K562 (cell line): ENCODE results near the gene ARMH1. TPM values are rescaled to one million over a fixed set of nuclear protein-coding genes. Genes with fewer than 3 reads are reported as not detected.
A peak's percentile ranks its signal among the peaks of the same experiment; 100 is the strongest.

Source experiments
- ADNP ChIP-seq: fragments of 200-800 bp; sonication (Bioruptor generic); IDR thresholded peaks from 2 replicates; pipeline ENCODE4 v1.6.1; 2016; ENCODE audit warnings: missing genetic modification characterization, missing compliant biosample characterization
- DMBX1 ChIP-seq: fragments of 250-450 bp; sonication (Bioruptor Pico); IDR thresholded peaks from 2 replicates; pipeline ENCODE4 v1.8.0; 2022; ENCODE audit warnings: inconsistent platforms, mild to moderate bottlenecking, moderate library complexity, borderline replicate concordance
- E2F5 ChIP-seq: sonication (generic); formaldehyde crosslinking; IDR thresholded peaks from 2 replicates; pipeline ENCODE4 v1.8.0; 2022; ENCODE audit warnings: mild to moderate bottlenecking, missing genetic modification reagents
- HCFC1 ChIP-seq: IDR thresholded peaks from 2 replicates; pipeline ENCODE4 v1.6.1; 2012; ENCODE audit warnings: low read depth, low read length, improper control_type of control experiment
- HDAC1 ChIP-seq, 2 experiments: fragments of 450-650 bp; IDR thresholded peaks; 2 replicates each; pipeline ENCODE4 v1.6.1; 2016 to 2017; ENCODE audit warnings: inconsistent platforms in 1 of 2, mild to moderate bottlenecking in 1 of 2, moderate library complexity in 1 of 2
- LEF1 ChIP-seq: fragments of 450-650 bp; IDR thresholded peaks from 2 replicates; pipeline ENCODE4 v1.6.1; 2016; ENCODE audit warnings: mild to moderate bottlenecking
- MYC ChIP-seq, 2 experiments: fragments of 250-450 bp in 1 of 2; sonication (Bioruptor Pico) in 1 of 2; IDR thresholded peaks; 2 replicates each; pipeline versions ENCODE4 v1.5.1 to v1.6.1; 2012 to 2021; ENCODE audit warnings: low read depth in 2 of 2, borderline replicate concordance in 1 of 2, improper control_type of control experiment in 1 of 2, low read length in 1 of 2, mild to moderate bottlenecking in 1 of 2, moderate library complexity in 1 of 2
- RBM25 ChIP-seq: fragments of 200-400 bp; formaldehyde crosslinking; IDR thresholded peaks from 2 replicates; pipeline ENCODE4 v1.6.1; 2018; ENCODE audit warnings: low read length, low read depth, moderate library complexity; ENCODE audit not compliant: severe bottlenecking
- SAP30 ChIP-seq: fragments of 200-600 bp; sonication (generic); IDR thresholded peaks from 2 replicates; pipeline ENCODE4 v1.6.1; 2012; ENCODE audit warnings: borderline replicate concordance, low read depth, mild to moderate bottlenecking, moderate library complexity, low read length, control low read depth, inconsistent platforms; ENCODE audit not compliant: insufficient read depth, poor library complexity, severe bottlenecking
- TOE1 ChIP-seq, 2 experiments: fragments of 450-650 bp in 1 of 2; sonication (generic) in 1 of 2; formaldehyde crosslinking in 1 of 2; IDR thresholded peaks; 2 replicates each; pipeline versions ENCODE4 v1.7.1 to v1.8.0; 2016 to 2022; ENCODE audit warnings: borderline replicate concordance in 2 of 2, mild to moderate bottlenecking in 2 of 2, antibody characterized with exemption in 1 of 2, inconsistent platforms in 1 of 2, low read depth in 1 of 2, missing genetic modification reagents in 1 of 2, moderate library complexity in 1 of 2
- YBX1 ChIP-seq: fragments of 450-650 bp; IDR thresholded peaks from 2 replicates; pipeline ENCODE4 v1.7.1; 2016; ENCODE audit warnings: mild to moderate bottlenecking
- ZNF124 ChIP-seq: sonication (generic); formaldehyde crosslinking; IDR thresholded peaks from 2 replicates; pipeline ENCODE4 v1.8.1; 2022; ENCODE audit warnings: missing genetic modification reagents
- ZNF175 ChIP-seq: fragments of 200-800 bp; sonication (Bioruptor generic); IDR thresholded peaks from 2 replicates; pipeline ENCODE4 v1.6.1; 2016; ENCODE audit warnings: low read depth, mild to moderate bottlenecking, missing genetic modification characterization, missing compliant biosample characterization
- ZNF696 ChIP-seq: fragments of 250-450 bp; sonication (Bioruptor Pico); conservative IDR thresholded peaks from 2 replicates; pipeline ENCODE4 v1.4.0; 2020; ENCODE audit warnings: mild to moderate bottlenecking, moderate library complexity
- polyA plus RNA-seq, 8 experiments: library from polyadenylated mRNA; depleted of rRNA in 4 of 8; stranded (reverse) in 5 of 8; unstranded in 3 of 8; fragments of >200 nt; fragmentation: Nextera tagmentation in 2 of 8; fragmentation: Illumina TruSeq in 1 of 8; extraction: Ambion mirVana in 2 of 8; extraction: Trizol in 1 of 8; gene quantifications; 2 replicates each; pipeline versions ENCODE4 v1.2.1 to v1.2.3, GENCODE V29; 2011 to 2014; ENCODE audit warnings: inconsistent platforms in 1 of 8, missing spikeins in 1 of 8
- total RNA-seq, 7 experiments: library from RNA; depleted of rRNA in 6 of 7; stranded (reverse); fragments of >200 nt in 6 of 7; fragmentation: Illumina TruSeq in 2 of 7; extraction: Trizol in 2 of 7; gene quantifications; 2 replicates each; pipeline versions ENCODE4 v1.2.1 to v1.2.3, GENCODE V29; 2011 to 2021; ENCODE audit warnings: low replicate concordance in 1 of 7
- TF ChIP-seq, protein P1 (sequence below): fragments of 450-650 bp; formaldehyde crosslinking; IDR thresholded peaks from 2 replicates; pipeline ENCODE4 v1.4.0; 2020; ENCODE audit warnings: mild to moderate bottlenecking, moderate library complexity
- TF ChIP-seq, protein P2 (sequence below): fragments of 250-450 bp; sonication (Bioruptor Pico); IDR thresholded peaks from 2 replicates; pipeline ENCODE4 v1.5.0; 2021; ENCODE audit warnings: mild to moderate bottlenecking, moderate library complexity

ARMH1 gene
- total and polyA plus RNA-seq, 9 of the 15 experiments (the other 6 are each of a cell fraction or from before 2014, with no cell fraction given) = 0.41 TPM; not detected in 8

DNA sequence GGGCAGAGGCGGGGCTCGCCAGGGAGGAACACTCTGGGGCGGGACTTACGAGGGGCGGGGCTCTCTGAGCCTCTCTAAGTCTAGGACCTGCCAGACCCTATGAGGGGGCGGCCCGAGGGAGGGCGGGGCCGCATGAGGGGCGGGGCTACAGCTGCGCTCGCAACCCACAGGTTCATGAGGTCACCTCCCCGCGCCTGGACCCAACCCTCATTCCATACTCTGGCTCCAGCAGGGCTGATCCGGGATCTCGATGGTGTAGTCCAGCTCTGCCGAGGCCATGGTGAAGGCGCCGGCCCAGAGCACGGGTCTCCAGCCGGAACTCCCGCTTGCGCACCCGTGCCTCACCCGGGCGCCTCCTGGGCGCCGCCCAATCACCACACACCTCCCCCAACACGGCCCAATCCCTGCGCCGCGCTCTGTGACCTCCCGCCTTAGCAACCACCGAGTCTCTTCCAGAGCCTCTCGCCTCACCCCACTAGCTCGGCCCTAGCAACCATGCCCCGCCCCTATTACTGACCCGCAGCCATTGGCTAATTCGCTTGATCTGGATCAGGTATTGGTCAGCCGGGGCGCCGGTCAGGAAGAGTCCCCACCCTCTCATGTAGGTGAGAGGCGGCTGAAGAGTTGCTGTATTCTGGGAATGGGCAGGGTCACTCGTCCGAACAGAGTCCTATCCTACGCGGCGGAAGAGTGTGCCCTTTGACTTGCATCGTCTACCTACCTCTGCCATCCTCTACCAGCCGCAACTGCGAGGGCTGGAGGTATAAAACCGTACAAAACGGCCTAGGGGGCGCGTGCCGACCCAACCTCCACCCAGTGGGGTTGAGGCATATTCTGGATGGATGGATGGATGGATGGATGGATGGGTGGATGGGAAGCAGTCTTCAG, at the start of gene ARMH1, which contains the start of gene TMEM53 (continued):
- TF ChIP-seq, protein P1, sequence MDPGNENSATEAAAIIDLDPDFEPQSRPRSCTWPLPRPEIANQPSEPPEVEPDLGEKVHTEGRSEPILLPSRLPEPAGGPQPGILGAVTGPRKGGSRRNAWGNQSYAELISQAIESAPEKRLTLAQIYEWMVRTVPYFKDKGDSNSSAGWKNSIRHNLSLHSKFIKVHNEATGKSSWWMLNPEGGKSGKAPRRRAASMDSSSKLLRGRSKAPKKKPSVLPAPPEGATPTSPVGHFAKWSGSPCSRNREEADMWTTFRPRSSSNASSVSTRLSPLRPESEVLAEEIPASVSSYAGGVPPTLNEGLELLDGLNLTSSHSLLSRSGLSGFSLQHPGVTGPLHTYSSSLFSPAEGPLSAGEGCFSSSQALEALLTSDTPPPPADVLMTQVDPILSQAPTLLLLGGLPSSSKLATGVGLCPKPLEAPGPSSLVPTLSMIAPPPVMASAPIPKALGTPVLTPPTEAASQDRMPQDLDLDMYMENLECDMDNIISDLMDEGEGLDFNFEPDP (CRISPR knock-in tag) = 0 out of 2 replicates have a peak, but pooled peaks have one; percentile 65
- TF ChIP-seq LEF1 = peak; percentile 57; the same call in 1 of the 2 replicates
- peak; percentile 75 for TF ChIP-seq MYC (IDR thresholded peaks at IDR 0.05; ENCODE audit: low read depth, low read length)
- TF ChIP-seq MYC (CRISPR knock-in tag; IDR thresholded peaks at IDR 0.05; ENCODE audit: borderline replicate concordance, low read depth) = no peak
- no peak for TF ChIP-seq DMBX1 (CRISPR knock-in tag)
- peak; percentile 46; the same call in 1 of the 2 replicates for TF ChIP-seq TOE1 (IDR thresholded peaks at IDR 0.05; ENCODE audit: borderline replicate concordance)
- no peak for TF ChIP-seq TOE1 (CRISPR knock-in tag; IDR thresholded peaks at IDR 0.05; ENCODE audit: borderline replicate concordance, low read depth)
- peak in 1 of 2 experiments; percentile 74; a peak in 2 of 4 replicates for TF ChIP-seq HDAC1 (IDR thresholded peaks at IDR 0.05)
- no peak for TF ChIP-seq ZNF124 (CRISPR knock-in tag)
- peak; percentile 97 for TF ChIP-seq RBM25
- TF ChIP-seq, protein P2, sequence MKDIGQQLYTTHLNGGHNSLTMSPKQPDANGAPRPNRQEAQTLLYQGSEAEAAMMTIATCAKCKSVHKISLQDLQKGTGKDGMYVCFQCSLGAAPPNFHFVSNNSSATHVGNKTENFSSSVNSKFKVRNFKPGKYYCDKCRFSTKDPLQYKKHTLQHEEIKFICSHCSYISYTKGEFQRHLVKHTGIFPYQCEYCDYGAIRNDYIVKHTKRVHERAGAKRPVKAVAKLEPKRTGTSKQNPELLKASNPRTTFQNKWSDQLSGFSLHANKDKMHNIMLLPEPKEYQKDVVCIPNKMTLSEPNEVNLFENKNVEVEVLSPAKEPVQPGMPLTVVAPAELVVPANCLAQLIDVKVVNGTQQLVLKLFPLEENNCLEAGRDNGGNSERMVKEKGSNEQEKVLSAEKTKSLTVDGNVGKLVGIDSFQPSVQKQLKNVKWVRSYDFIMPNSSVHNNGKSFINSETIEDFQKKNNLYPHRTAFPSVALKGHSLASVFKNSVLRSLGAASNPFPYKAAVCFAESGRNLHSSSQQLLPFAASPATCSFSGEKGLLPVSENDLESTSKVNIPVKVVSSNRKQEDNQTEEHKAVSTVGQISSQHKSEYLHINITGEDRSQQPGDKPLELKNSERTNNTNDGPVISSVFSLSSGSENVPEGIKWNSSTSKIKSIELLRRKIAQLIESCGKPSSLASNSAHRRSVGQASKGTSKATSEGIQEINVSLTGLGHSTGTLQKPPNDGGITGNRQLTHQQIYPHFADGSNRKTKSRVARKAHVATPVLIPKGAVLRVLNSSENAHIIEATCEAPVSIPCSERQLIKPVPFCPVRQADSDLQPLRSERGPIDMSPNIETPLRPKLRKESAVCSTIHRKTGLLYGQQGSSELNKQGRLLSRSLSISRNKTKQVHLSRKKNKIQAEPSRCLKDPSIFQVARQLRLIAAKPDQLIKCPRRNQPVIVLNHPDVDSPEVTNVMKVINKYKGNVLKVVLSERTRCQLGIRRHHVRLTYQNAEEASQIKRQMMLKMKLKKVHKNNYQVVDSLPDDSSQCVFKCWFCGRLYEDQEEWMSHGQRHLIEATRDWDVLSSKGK (CRISPR knock-in tag) = no peak
- TF ChIP-seq ADNP (tag) = no peak
- TF ChIP-seq YBX1 = no peak
- 0 out of 2 replicates have a peak, but pooled peaks have one; percentile 36 for TF ChIP-seq E2F5
- no peak for TF ChIP-seq ZNF175 (CRISPR knock-in tag)
- TF ChIP-seq SAP30 = no peak
- TF ChIP-seq ZNF696 (CRISPR knock-in tag) = no peak
- peak; percentile 57 for TF ChIP-seq HCFC1
